Measurements from ENCODE around the gene ETDC.

ETDC gene

GRCh38 chrX:135295238-135295943 is 13.9 kb upstream of the ETDC start:
- H3K27ac Mint-ChIP-seq = no peak overlapping the region
- H3K27me3 Mint-ChIP-seq (ENCODE audit: low read depth) = peaks cover 6% of the 10 kb centered on the region
- peaks cover 35% of the 10 kb centered on the region for H3K9me3 Mint-ChIP-seq
- peak overlapping the region; percentile 78 to 87 (median 82) for H3K4me3 Mint-ChIP-seq
- peaks cover 18% of the 10 kb centered on the region for H3K36me3 Mint-ChIP-seq (ENCODE audit: low read depth)
- peak in 1 of 3 experiments; percentile 16 for TF ChIP-seq CTCF (IDR thresholded peaks at IDR 0.05; ENCODE audit: unreplicated experiment in 3 of 3)
- peaks cover 5% of the 10 kb centered on the region for H3K4me1 Mint-ChIP-seq

GRCh38 chrX:135295944-135296305 is 13.4 kb upstream of the ETDC start:
- Mint-ChIP-seq H3K27me3 (ENCODE audit: low read depth) (peaks cover 6% of the 10 kb centered on the region), H3K36me3 (ENCODE audit: low read depth) (peaks cover 18% of the 10 kb centered on the region), H3K4me3 (peak overlapping the region; percentile 78 to 87 (median 82)), H3K9me3 (peaks cover 31% of the 10 kb centered on the region), H3K4me1 (peaks cover 5% of the 10 kb centered on the region), H3K27ac (no peak overlapping the region)
- TF ChIP-seq CTCF (IDR thresholded peaks at IDR 0.05; ENCODE audit: unreplicated experiment in 3 of 3) = no peak

DNA sequence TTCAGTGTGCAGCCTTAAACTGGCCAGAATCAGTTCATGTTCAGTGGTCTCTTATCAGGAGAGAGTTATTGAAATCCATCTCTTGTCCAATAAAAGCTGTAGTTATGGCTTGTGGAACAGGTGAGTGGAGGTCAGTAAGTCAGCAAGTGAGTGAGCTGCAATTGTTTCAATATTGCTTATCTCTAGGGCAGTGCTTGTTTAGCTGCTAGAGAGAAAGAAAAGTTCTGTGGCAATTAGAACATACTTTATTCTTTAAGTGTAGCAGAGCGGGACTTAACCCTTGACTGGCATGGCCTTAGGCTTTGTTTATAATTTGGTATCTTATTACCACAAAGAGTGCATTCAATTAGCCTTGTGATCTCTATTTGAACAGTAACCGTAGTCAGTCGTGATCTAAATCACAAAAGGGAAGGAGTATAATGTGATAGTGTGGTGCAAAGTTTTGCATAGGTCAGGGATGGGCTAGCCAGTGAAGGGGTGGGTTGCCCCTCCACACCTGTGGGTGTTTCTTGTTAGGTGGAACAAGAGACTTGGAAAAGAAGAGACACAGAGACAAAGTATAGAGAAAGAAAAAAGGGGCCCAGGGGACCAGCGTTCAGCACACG is 6.9 kb upstream of the ETDC start:
- Mint-ChIP-seq H3K27me3 (ENCODE audit: low read depth) (no peaks in the 10 kb centered on the region), H3K4me3 (no peak overlapping the region), H3K9me3 (peaks cover 14% of the 10 kb centered on the region), H3K27ac (no peak overlapping the region), H3K36me3 (ENCODE audit: low read depth) (no peaks in the 10 kb centered on the region), H3K4me1 (no peaks in the 10 kb centered on the region)
- no peak for TF ChIP-seq CTCF (IDR thresholded peaks at IDR 0.05; ENCODE audit: unreplicated experiment in 3 of 3)

- no peak overlapping the region for H3K4me3 Mint-ChIP-seq
- H3K27me3 Mint-ChIP-seq (ENCODE audit: low read depth) = no peaks in the 10 kb centered on the region
- H3K9me3 Mint-ChIP-seq = peaks cover 6% of the 10 kb centered on the region
- no peaks in the 10 kb centered on the region for H3K36me3 Mint-ChIP-seq (ENCODE audit: low read depth)
- TF ChIP-seq CTCF (IDR thresholded peaks at IDR 0.05; ENCODE audit: unreplicated experiment in 3 of 3) = no peak
- no peaks in the 10 kb centered on the region for H3K4me1 Mint-ChIP-seq
- H3K27ac Mint-ChIP-seq = no peak overlapping the region
Measured at GRCh38 chrX:135304741-135305140, 4.5 kb upstream of the ETDC start.

DNA sequence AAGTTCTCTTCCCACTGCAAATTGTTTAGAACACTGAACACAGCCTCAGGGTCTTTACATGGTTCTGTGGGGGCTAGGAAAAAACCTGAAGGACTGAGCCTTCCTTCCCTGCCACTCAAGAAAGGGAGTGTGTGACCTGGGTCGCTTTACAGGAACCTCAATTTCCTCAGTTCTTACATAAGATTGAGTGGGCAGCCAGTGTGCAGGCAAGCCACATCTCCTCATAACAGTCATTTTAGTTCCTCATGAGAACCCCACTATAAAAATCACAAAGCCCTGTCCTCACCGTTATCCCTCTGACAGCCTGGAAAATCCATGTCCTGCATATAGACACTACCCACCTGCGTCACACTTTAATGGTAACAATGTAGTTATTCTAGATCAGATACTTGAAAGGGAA is 2.1 kb upstream of the ETDC start:
- Mint-ChIP-seq H3K27me3 (ENCODE audit: low read depth) (no peaks in the 10 kb centered on the region), H3K4me1 (no peaks in the 10 kb centered on the region), H3K4me3 (no peak overlapping the region), H3K36me3 (ENCODE audit: low read depth) (no peaks in the 10 kb centered on the region), H3K27ac (no peak overlapping the region), H3K9me3 (peaks cover 14% of the 10 kb centered on the region)
- no peak for TF ChIP-seq CTCF (IDR thresholded peaks at IDR 0.05; ENCODE audit: unreplicated experiment in 3 of 3)

DNA sequence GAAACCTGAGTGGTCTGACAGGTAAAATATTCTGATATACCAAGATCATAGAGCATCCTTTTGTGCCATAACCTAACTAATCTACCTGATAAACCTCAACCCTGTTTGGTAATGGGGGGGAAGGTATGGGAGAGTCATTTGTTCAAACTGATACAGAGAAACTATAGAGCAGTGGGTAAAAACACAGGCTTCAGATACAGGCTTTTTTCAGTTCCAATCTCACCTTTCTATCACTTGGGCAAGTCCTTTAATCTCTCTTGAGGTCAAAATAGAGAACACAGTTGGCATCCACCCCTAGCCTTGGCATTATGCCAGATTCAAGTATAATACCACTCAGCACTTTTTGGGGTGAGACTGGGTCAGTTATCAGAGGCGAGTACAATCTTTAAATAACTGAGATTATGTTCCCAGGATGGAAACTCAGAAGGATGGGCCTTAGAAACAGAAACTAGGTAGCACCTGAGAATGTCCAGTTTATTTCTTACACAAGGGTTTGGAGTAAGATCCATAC is 880 bp upstream of the ETDC start:
- Mint-ChIP-seq H3K9me3 (peaks cover 19% of the 10 kb centered on the region), H3K4me3 (no peak overlapping the region), H3K27me3 (ENCODE audit: low read depth) (no peaks in the 10 kb centered on the region), H3K36me3 (ENCODE audit: low read depth) (no peaks in the 10 kb centered on the region), H3K27ac (no peak overlapping the region), H3K4me1 (no peaks in the 10 kb centered on the region)
- no peak for TF ChIP-seq CTCF (IDR thresholded peaks at IDR 0.05; ENCODE audit: unreplicated experiment in 3 of 3)

Data from nephron (organoid).